ENCODE data around the gene SPX.

DNA sequence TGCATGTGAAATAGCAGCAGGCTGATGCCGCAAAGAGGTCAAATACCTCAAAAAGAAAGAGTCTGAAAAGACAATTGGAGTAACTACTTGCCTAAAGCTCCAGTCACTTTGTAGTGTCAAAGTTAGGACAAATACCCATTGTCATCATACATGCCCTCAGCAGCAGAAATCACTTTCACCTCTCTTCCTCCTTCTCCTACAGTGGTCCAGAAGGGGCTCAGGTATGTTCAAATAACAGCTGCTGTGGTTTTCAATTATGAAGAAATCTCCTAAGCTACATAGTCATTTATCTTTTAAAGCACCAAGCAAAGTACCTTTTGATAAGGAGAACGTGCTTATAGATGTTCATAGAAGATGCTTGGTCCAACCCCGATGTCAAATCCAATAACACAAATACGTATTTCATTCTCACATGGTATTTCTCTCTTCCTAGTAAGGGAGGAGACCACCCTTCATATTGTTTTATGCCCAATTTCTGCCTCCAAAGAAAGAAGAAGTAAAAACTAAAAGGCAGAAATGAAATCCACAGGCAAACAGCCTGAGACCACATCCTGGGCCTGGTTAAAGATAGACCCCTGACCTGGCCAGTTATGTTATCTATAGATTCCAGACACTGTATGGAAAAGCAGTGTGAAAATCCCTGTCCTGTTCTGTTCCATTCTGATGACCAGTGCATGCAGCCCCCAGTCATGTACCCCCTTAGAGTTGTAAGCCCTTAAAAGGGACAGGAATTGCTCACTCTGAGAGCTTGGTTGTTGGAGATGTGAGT, 54.8 kb downstream of the SPX start:
- TF ChIP-seq CTCF (IDR thresholded peaks at IDR 0.05; ENCODE audit: low read depth, low read length, poor library complexity, severe bottlenecking) (no peak), EZH2phosphoT487 (IDR thresholded peaks at IDR 0.05; ENCODE audit: borderline replicate concordance, low read length) (no peak)
